T47D (cell line): ENCODE measurements around the gene MYLIP.
"Not testable (repeated sequence)": the region's sequence is repeated elsewhere in the genome, so short reads cannot be mapped to it uniquely, and the experiment has no call there.

Experiments used
- DNase-seq, 2 experiments: peaks; one replicate each; pipeline versions ENCODE4 v3.0.0 to v3.0.0-alpha.2; 2011 to 2012; ENCODE audit warnings: low read depth in 1 of 2, low spot score in 1 of 2
- JUND ChIP-seq: IDR thresholded peaks from 2 replicates; pipeline ENCODE4 v1.6.1; 2012; ENCODE audit warnings: low read depth
- in situ Hi-C: cut with HindIII; loops from 2 replicates; pipeline ENCODE4 v1.10.0; 2016; ENCODE audit warnings: low sequenced_read_pairs, low pct_unique_long_range_greater_than_20kb

MYLIP gene

GRCh38 chr6:16174416-16175078, 45.7 kb downstream of the MYLIP start:
- in situ Hi-C loops = no loop called here
- TF ChIP-seq JUND = no peak

GRCh38 chr6:16176600-16176999, 47.7 kb downstream of the MYLIP start:
- in situ Hi-C loops, DNase-seq: not testable (repeated sequence)

More at GRCh38 chr6:16174416-16175078, 45.7 kb downstream of the MYLIP start:
- DNase-seq = peak in 1 of 2 experiments; percentile 64

GRCh38 chr6:16177881-16178280, 49.0 kb downstream of the MYLIP start:
- no peak for TF ChIP-seq JUND
- no peak for DNase-seq
- in situ Hi-C loops = no loop called here

- in situ Hi-C loops = no loop called here
- no peak for DNase-seq
- no peak for TF ChIP-seq JUND
Observed at GRCh38 chr6:16178351-16178750, 49.5 kb downstream of the MYLIP start.

GRCh38 chr6:16179063-16179462, 50.2 kb downstream of the MYLIP start:
- no peak for TF ChIP-seq JUND
- in situ Hi-C loops = no loop called here
- peak in 1 of 2 experiments; percentile 86 for DNase-seq

- no peak for TF ChIP-seq JUND
- no peak for DNase-seq
- in situ Hi-C loops = no loop called here
Observed at GRCh38 chr6:16179970-16180431, 51.1 kb downstream of the MYLIP start.

GRCh38 chr6:16180696-16181438, 52.0 kb downstream of the MYLIP start:
- no peak for DNase-seq
- in situ Hi-C loops = no loop called here
- TF ChIP-seq JUND = no peak

- in situ Hi-C loops = no loop called here
- DNase-seq = no peak
- no peak for TF ChIP-seq JUND
Observed at GRCh38 chr6:16181439-16182297, 52.8 kb downstream of the MYLIP start.

GRCh38 chr6:16183187-16183664, 54.3 kb downstream of the MYLIP start:
- in situ Hi-C loops = no loop called here
- no peak for TF ChIP-seq JUND

GRCh38 chr6:16184129-16184528, 55.2 kb downstream of the MYLIP start:
- TF ChIP-seq JUND = no peak
- in situ Hi-C loops = no loop called here
- DNase-seq = peak; percentile 43 to 85

More at GRCh38 chr6:16183187-16183664, 54.3 kb downstream of the MYLIP start:
- DNase-seq = peak in 1 of 2 experiments; percentile 74

GRCh38 chr6:16184551-16184950, 55.7 kb downstream of the MYLIP start:
- no peak for TF ChIP-seq JUND
- DNase-seq = no peak
- in situ Hi-C loops = no loop called here

- in situ Hi-C loops = no loop called here
- no peak for TF ChIP-seq JUND
Observed at GRCh38 chr6:16187176-16187575, 58.3 kb downstream of the MYLIP start.

More at GRCh38 chr6:16187176-16187575, 58.3 kb downstream of the MYLIP start:
- DNase-seq = no peak
